A549 (cell line): ENCODE data around the gene COL26A1. TPM values are rescaled to one million over a fixed set of nuclear protein-coding genes. Genes with fewer than 3 reads are reported as not detected.

Experiments
- ATAC-seq, 2 experiments: fragments of 200-7000 bp in 1 of 2; fragments of >200 bp in 1 of 2; cut with Nextera tagmentation in 1 of 2; cut with Tn5 transposase in 1 of 2; 3 replicates each; pipeline versions ENCODE4 v1.8.0 to v1.9.1; 2018 to 2020; ENCODE audit warnings: mild to moderate bottlenecking in 1 of 2, moderate library complexity in 1 of 2
- CTCF ChIA-PET: fragments of 300-600 bp; sonication (Branson Sonifier 250); formaldehyde crosslinking; extraction: SDS; loops from one replicate; lab custom pipeline; 2021; ENCODE audit warnings: antibody characterized with exemption, inconsistent platforms; lab: Yijun Ruan, JAX
- POLR2A ChIA-PET: fragments of 350-600 bp; formaldehyde crosslinking; extraction: SDS; loops from one replicate; lab custom pipeline; 2021; ENCODE audit warnings: antibody characterized with exemption, inconsistent platforms; lab: Yijun Ruan, JAX
- DNase-seq, 2 experiments: peaks; one replicate each; pipeline versions ENCODE4 v3.0.0 to v3.0.0-alpha.2; 2011 to 2016; ENCODE audit warnings: low read depth in 1 of 2, low spot score in 1 of 2
- FAIRE-seq: peaks from 2 replicates; lab custom pipeline; 2011; peaks lifted over from hg19 to GRCh38; lab: Jason Lieb, UNC
- H3K27ac ChIP-seq, 2 experiments: fragments of >200 bp; sonication (Bioruptor Twin); formaldehyde crosslinking; 3 replicates each; pipeline ENCODE4 v1.5.1; 2016 to 2017
- H3K4me1 ChIP-seq: fragments of >200 bp; sonication (Bioruptor Twin); formaldehyde crosslinking; 3 replicates; pipeline ENCODE4 v1.6.1; 2016
- H3K4me2 ChIP-seq: fragments of >200 bp; sonication (Bioruptor Twin); formaldehyde crosslinking; 3 replicates; pipeline ENCODE4 v1.6.1; 2016
- H3K4me3 ChIP-seq: fragments of >200 bp; sonication (Bioruptor Twin); formaldehyde crosslinking; 3 replicates; pipeline ENCODE4 v1.5.1; 2016
- H3K9me3 ChIP-seq: fragments of >200 bp; sonication (Bioruptor Twin); formaldehyde crosslinking; 3 replicates; pipeline ENCODE4 v1.6.1; 2016
- BHLHE40 ChIP-seq: IDR thresholded peaks from 2 replicates; pipeline ENCODE4 v1.6.1; 2012; ENCODE audit warnings: low read depth, low read length, inconsistent platforms
- CBX8 ChIP-seq: fragments of 200-600 bp; sonication (generic); IDR thresholded peaks from 2 replicates; pipeline ENCODE4 v1.6.1; 2016
- CHD2 ChIP-seq: fragments of 150-350 bp; IDR thresholded peaks from 2 replicates; pipeline ENCODE4 v1.6.1; 2014; ENCODE audit warnings: low read length; ENCODE audit not compliant: partially characterized antibody
- CHD4 ChIP-seq: fragments of 200-600 bp; sonication (generic); IDR thresholded peaks from 2 replicates; pipeline ENCODE4 v1.6.1; 2016; ENCODE audit warnings: antibody characterized with exemption, mild to moderate bottlenecking, borderline replicate concordance
- CTCF ChIP-seq: fragments of >200 bp; sonication (Bioruptor Twin); formaldehyde crosslinking; IDR thresholded peaks from 3 replicates; pipeline ENCODE4 v1.5.1; 2016
- EP300 ChIP-seq, 2 experiments: fragments of >200 bp; sonication (Bioruptor Twin); formaldehyde crosslinking; IDR thresholded peaks; 2 replicates in 1 of 2; 3 replicates in 1 of 2; pipeline ENCODE4 v1.6.1; 2016 to 2017
- ESRRA ChIP-seq: fragments of 150-350 bp; IDR thresholded peaks from 2 replicates; pipeline ENCODE4 v1.6.1; 2014; ENCODE audit warnings: mild to moderate bottlenecking, low read length, borderline replicate concordance
- FOSB ChIP-seq: fragments of 250-450 bp; sonication (Bioruptor Pico); IDR thresholded peaks from 2 replicates; pipeline ENCODE4 v1.5.0; 2020; ENCODE audit warnings: mild to moderate bottlenecking, moderate library complexity
- HEYL ChIP-seq: fragments of 250-450 bp; sonication (Bioruptor Pico); IDR thresholded peaks from 2 replicates; pipeline ENCODE4 v1.8.0; 2021; ENCODE audit warnings: mild to moderate bottlenecking, moderate library complexity
- HOXA7 ChIP-seq: fragments of 250-450 bp; sonication (Bioruptor Pico); IDR thresholded peaks from 2 replicates; pipeline ENCODE4 v1.5.0; 2020; ENCODE audit warnings: mild to moderate bottlenecking, moderate library complexity
- HOXB5 ChIP-seq: fragments of 250-450 bp; sonication (Bioruptor Pico); IDR thresholded peaks from 2 replicates; pipeline ENCODE4 v1.5.0; 2020; ENCODE audit warnings: mild to moderate bottlenecking, moderate library complexity
- KDM1A ChIP-seq: fragments of 200-600 bp; sonication (generic); IDR thresholded peaks from 2 replicates; pipeline ENCODE4 v1.6.1; 2016; ENCODE audit warnings: low read depth, mild to moderate bottlenecking
- MAFK ChIP-seq: fragments of 450-650 bp; IDR thresholded peaks from 2 replicates; pipeline ENCODE4 v1.6.1; 2014; ENCODE audit not compliant: partially characterized antibody
- RFX5 ChIP-seq: fragments of 450-650 bp; IDR thresholded peaks from 2 replicates; pipeline ENCODE4 v1.7.1; 2014; ENCODE audit warnings: antibody characterized with exemption, mild to moderate bottlenecking, moderate library complexity
- RNF2 ChIP-seq: fragments of 200-600 bp; sonication (generic); IDR thresholded peaks from 2 replicates; pipeline ENCODE4 v1.6.1; 2016; ENCODE audit warnings: low read depth, mild to moderate bottlenecking, antibody characterized with exemption, moderate library complexity, borderline replicate concordance
- SREBF2 ChIP-seq: fragments of 450-650 bp; IDR thresholded peaks from 2 replicates; pipeline ENCODE4 v1.6.1; 2014; ENCODE audit warnings: mild to moderate bottlenecking, moderate library complexity
- TFCP2L1 ChIP-seq: fragments of 250-450 bp; sonication (Bioruptor Pico); IDR thresholded peaks from 2 replicates; pipeline ENCODE4 v1.5.0; 2021; ENCODE audit warnings: mild to moderate bottlenecking
- USF2 ChIP-seq: fragments of 450-650 bp; IDR thresholded peaks from 2 replicates; pipeline ENCODE4 v1.6.1; 2014; ENCODE audit warnings: antibody characterized with exemption
- ZNF302 ChIP-seq: fragments of 250-450 bp; sonication (Bioruptor Pico); IDR thresholded peaks from 2 replicates; pipeline ENCODE4 v1.9.0; 2021; ENCODE audit warnings: inconsistent platforms, mild to moderate bottlenecking, moderate library complexity
- whole genome bisulfite sequencing: methylation state at CpG from one replicate; pipeline ENCODE4 v1.1.6; 2017; ENCODE audit errors: missing lambda C conversion rate; 5-methylcytosine and 5-hydroxymethylcytosine counted together
- polyA plus RNA-seq, 4 experiments: library from polyadenylated mRNA; depleted of rRNA in 3 of 4; stranded (reverse); fragments of >200 nt; fragmentation: RNase III in 1 of 4; extraction: RNeasy Plus Mini Kit Qiagen cat#74134 plus additional on column Dnase treatment in 1 of 4; gene quantifications; 2 replicates in 3 of 4; 3 replicates in 1 of 4; pipeline ENCODE4 v1.2.3, GENCODE V29; 2011 to 2017
- TF ChIP-seq, protein P1 (sequence below): fragments of 200-600 bp; sonication (generic); IDR thresholded peaks from 2 replicates; pipeline ENCODE4 v1.6.1; 2016; ENCODE audit warnings: antibody characterized with exemption, mild to moderate bottlenecking, moderate library complexity

COL26A1 gene
- polyA plus RNA-seq, 2 of the 4 experiments (the other 2 are of a cell fraction), result 0.52 to 1.4 TPM

- no peak overlapping the region for H3K4me3 ChIP-seq
- no peaks in the 10 kb centered on the region for H3K4me1 ChIP-seq
- 75% methylated on average over 7 of the region's 7 CpGs for WGBS
- ChIA-PET CTCF (interaction anchor here (0.6 to 2.6 kb wide), 6 partner anchors 14 to 953 kb away, joined by 3 to 7 read pairs (median 3); no protein-coding TSS in a partner anchor), POLR2A (interaction anchor here (0.6 kb wide), 1 partner anchor 134 kb away, joined by 5 read pairs; no protein-coding TSS in a partner anchor)
- no peak for DNase-seq
- H3K4me2 ChIP-seq, result no peak overlapping the region
- ATAC-seq, result no peak
- FAIRE-seq, result no peak
- H3K9me3 ChIP-seq, result no peaks in the 10 kb centered on the region
- TF ChIP-seq MAFK, result no peak
- H3K27ac ChIP-seq, result no peak overlapping the region
Measured at GRCh38 chr7:101441890-101442289, 79.2 kb downstream of the COL26A1 start.

- ChIA-PET CTCF (interaction anchor here (0.6 to 2.6 kb wide), 4 partner anchors 28 to 953 kb away, joined by 3 to 6 read pairs (median 3); no protein-coding TSS in a partner anchor), POLR2A (interaction anchor here (0.6 kb wide), 1 partner anchor 135 kb away, joined by 5 read pairs; no protein-coding TSS in a partner anchor)
- Histone ChIP-seq H3K4me1 (no peaks in the 10 kb centered on the region), H3K9me3 (no peaks in the 10 kb centered on the region), H3K27ac (no peak overlapping the region), H3K4me3 (no peak overlapping the region), H3K4me2 (no peak overlapping the region)
- 39% methylated on average over 15 of the region's 15 CpGs for WGBS
- DNase-seq (no peak), ATAC-seq (no peak), FAIRE-seq (no peak)
- TF ChIP-seq CHD2 (no peak), EP300 (IDR thresholded peaks at IDR 0.05) (no peak), RNF2 (no peak), ZNF302 (CRISPR knock-in tag) (no peak), CBX8 (no peak), SREBF2 (no peak), TFCP2L1 (CRISPR knock-in tag) (no peak), HOXA7 (CRISPR knock-in tag) (no peak), CTCF (no peak), HOXB5 (CRISPR knock-in tag) (no peak), USF2 (no peak), KDM1A (no peak), ESRRA (no peak), RFX5 (no peak), FOSB (CRISPR knock-in tag) (no peak), BHLHE40 (no peak), CHD4 (no peak), HEYL (CRISPR knock-in tag) (no peak)
- TF ChIP-seq, protein P1, sequence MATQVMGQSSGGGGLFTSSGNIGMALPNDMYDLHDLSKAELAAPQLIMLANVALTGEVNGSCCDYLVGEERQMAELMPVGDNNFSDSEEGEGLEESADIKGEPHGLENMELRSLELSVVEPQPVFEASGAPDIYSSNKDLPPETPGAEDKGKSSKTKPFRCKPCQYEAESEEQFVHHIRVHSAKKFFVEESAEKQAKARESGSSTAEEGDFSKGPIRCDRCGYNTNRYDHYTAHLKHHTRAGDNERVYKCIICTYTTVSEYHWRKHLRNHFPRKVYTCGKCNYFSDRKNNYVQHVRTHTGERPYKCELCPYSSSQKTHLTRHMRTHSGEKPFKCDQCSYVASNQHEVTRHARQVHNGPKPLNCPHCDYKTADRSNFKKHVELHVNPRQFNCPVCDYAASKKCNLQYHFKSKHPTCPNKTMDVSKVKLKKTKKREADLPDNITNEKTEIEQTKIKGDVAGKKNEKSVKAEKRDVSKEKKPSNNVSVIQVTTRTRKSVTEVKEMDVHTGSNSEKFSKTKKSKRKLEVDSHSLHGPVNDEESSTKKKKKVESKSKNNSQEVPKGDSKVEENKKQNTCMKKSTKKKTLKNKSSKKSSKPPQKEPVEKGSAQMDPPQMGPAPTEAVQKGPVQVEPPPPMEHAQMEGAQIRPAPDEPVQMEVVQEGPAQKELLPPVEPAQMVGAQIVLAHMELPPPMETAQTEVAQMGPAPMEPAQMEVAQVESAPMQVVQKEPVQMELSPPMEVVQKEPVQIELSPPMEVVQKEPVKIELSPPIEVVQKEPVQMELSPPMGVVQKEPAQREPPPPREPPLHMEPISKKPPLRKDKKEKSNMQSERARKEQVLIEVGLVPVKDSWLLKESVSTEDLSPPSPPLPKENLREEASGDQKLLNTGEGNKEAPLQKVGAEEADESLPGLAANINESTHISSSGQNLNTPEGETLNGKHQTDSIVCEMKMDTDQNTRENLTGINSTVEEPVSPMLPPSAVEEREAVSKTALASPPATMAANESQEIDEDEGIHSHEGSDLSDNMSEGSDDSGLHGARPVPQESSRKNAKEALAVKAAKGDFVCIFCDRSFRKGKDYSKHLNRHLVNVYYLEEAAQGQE, result no peak
Measured at GRCh38 chr7:101442426-101443070, 79.9 kb downstream of the COL26A1 start.
